Smooth muscle cell (in vitro differentiated cells): ENCODE measurements around the gene PIAS2. TPM values are rescaled to one million over a fixed set of nuclear protein-coding genes. Genes with fewer than 3 reads are reported as not detected.

Source experiments
- DNase-seq: peaks from one replicate; lab custom pipeline; 2025; ENCODE audit not compliant: unreplicated experiment; lab: John Stamatoyannopoulos, UW
- H2AFZ ChIP-seq: fragments of 200-600 bp; sonication (generic); 2 replicates; pipeline ENCODE4 v1.6.0; 2016; ENCODE audit warnings: antibody characterized with exemption, low read depth, mild to moderate bottlenecking
- H3F3A ChIP-seq: fragments of 200-600 bp; sonication (generic); 2 replicates; pipeline ENCODE4 v1.6.0; 2017; ENCODE audit warnings: antibody characterized with exemption, low read depth
- H3K27ac ChIP-seq: fragments of 200-600 bp; sonication (generic); 2 replicates; pipeline ENCODE4 v1.5.1; 2016; ENCODE audit warnings: low read depth, mild to moderate bottlenecking
- H3K27me3 ChIP-seq: fragments of 200-600 bp; sonication (generic); 2 replicates; pipeline ENCODE4 v1.6.1; 2016; ENCODE audit warnings: low read depth, mild to moderate bottlenecking
- H3K36me3 ChIP-seq: fragments of 200-600 bp; sonication (generic); 2 replicates; pipeline ENCODE4 v1.5.1; 2016; ENCODE audit warnings: low read depth
- H3K4me1 ChIP-seq: fragments of 200-600 bp; sonication (generic); 2 replicates; pipeline ENCODE4 v1.5.1; 2016; ENCODE audit warnings: low read depth
- H3K4me2 ChIP-seq: fragments of 200-600 bp; sonication (generic); 2 replicates; pipeline ENCODE4 v1.6.0; 2016; ENCODE audit warnings: mild to moderate bottlenecking
- H3K4me3 ChIP-seq: fragments of 200-600 bp; sonication (generic); 2 replicates; pipeline ENCODE4 v1.5.1; 2016; ENCODE audit warnings: mild to moderate bottlenecking
- H3K79me2 ChIP-seq: fragments of 200-600 bp; sonication (generic); 2 replicates; pipeline ENCODE4 v1.6.0; 2016; ENCODE audit warnings: low read depth, mild to moderate bottlenecking
- H3K9ac ChIP-seq: fragments of 200-600 bp; sonication (generic); 2 replicates; pipeline ENCODE4 v1.6.0; 2016; ENCODE audit warnings: low read depth
- H3K9me3 ChIP-seq: fragments of 200-600 bp; sonication (generic); replicated peaks from 2 replicates; pipeline ENCODE4 v1.5.1; 2016; ENCODE audit warnings: low read depth
- H4K20me1 ChIP-seq: fragments of 200-600 bp; sonication (generic); 2 replicates; pipeline ENCODE4 v1.6.0; 2016; ENCODE audit warnings: low read depth
- CTCF ChIP-seq: fragments of 200-600 bp; sonication (generic); IDR thresholded peaks from 2 replicates; pipeline ENCODE4 v1.5.1; 2017; ENCODE audit warnings: borderline replicate concordance, mild to moderate bottlenecking, antibody characterized with exemption; ENCODE audit not compliant: insufficient read depth, poor library complexity, severe bottlenecking
- WGBS: methylation state at CpG from one replicate; pipeline ENCODE4 v1.1.7; 2016; ENCODE audit warnings: low lambda C conversion rate; 5-methylcytosine and 5-hydroxymethylcytosine counted together
- polyA plus RNA-seq: library from polyadenylated mRNA; unstranded; fragments of >200 nt; fragmentation: Nextera tagmentation; extraction: Ambion mirVana; gene quantifications from 2 replicates; pipeline ENCODE4 v1.2.1, GENCODE V29; 2016
- total RNA-seq: library from RNA; depleted of rRNA; stranded (reverse); fragments of >200 nt; gene quantifications from 2 replicates; pipeline ENCODE4 v1.2.3, GENCODE V29; 2014

PIAS2 gene
- total and polyA plus RNA-seq, 2 experiments from 2014 or later, result 15.7 to 26.6 TPM

GRCh38 chr18:46942646-46943045 is 25.3 kb upstream of the PIAS2 start:
- Histone ChIP-seq H3K4me2 (no peak overlapping the region), H3K9me3 (no peaks in the 10 kb centered on the region), H3K9ac (no peak overlapping the region), H3K27me3 (no peaks in the 10 kb centered on the region), H3K36me3 (no peaks in the 10 kb centered on the region), H3K79me2 (no peaks in the 10 kb centered on the region), H4K20me1 (no peaks in the 10 kb centered on the region), H2AFZ (no peak overlapping the region), H3K4me3 (no peak overlapping the region), H3F3A (peaks cover 2% of the 10 kb centered on the region), H3K27ac (no peak overlapping the region), H3K4me1 (peaks cover 6% of the 10 kb centered on the region)
- 93% methylated on average over 2 of the region's 2 CpGs for WGBS
- no peak for TF ChIP-seq CTCF
- DNase-seq, result no peak

GRCh38 chr18:46939998-46940571 is 22.8 kb upstream of the PIAS2 start:
- H3K27me3 ChIP-seq, result no peaks in the 10 kb centered on the region
- no peak overlapping the region for H3K9ac ChIP-seq
- H3K4me3 ChIP-seq, result no peak overlapping the region
- WGBS, result 93% methylated on average over 1 of the region's 1 CpG
- peaks cover 2% of the 10 kb centered on the region for H3F3A ChIP-seq
- no peaks in the 10 kb centered on the region for H3K79me2 ChIP-seq
- no peak overlapping the region for H3K4me2 ChIP-seq
- peaks cover 6% of the 10 kb centered on the region for H3K4me1 ChIP-seq
- DNase-seq, result no peak
- H2AFZ ChIP-seq, result no peak overlapping the region
- no peaks in the 10 kb centered on the region for H4K20me1 ChIP-seq
- no peaks in the 10 kb centered on the region for H3K9me3 ChIP-seq
- H3K36me3 ChIP-seq, result no peaks in the 10 kb centered on the region
- peak overlapping the region; percentile 49 for H3K27ac ChIP-seq
- TF ChIP-seq CTCF, result no peak

- Histone ChIP-seq H3F3A (peaks cover 2% of the 10 kb centered on the region), H3K9ac (no peak overlapping the region), H3K27ac (peak overlapping the region; percentile 49), H3K4me1 (peaks cover 6% of the 10 kb centered on the region), H3K9me3 (no peaks in the 10 kb centered on the region), H2AFZ (no peak overlapping the region), H4K20me1 (no peaks in the 10 kb centered on the region), H3K4me2 (peak overlapping the region; percentile 30), H3K27me3 (no peaks in the 10 kb centered on the region), H3K79me2 (no peaks in the 10 kb centered on the region), H3K4me3 (no peak overlapping the region), H3K36me3 (no peaks in the 10 kb centered on the region)
- WGBS, result 83% methylated on average over 1 of the region's 1 CpG
- no peak for DNase-seq
- no peak for TF ChIP-seq CTCF
Observed at GRCh38 chr18:46939337-46939963, 22.1 kb upstream of the PIAS2 start.

- H3K36me3 ChIP-seq, result no peaks in the 10 kb centered on the region
- TF ChIP-seq CTCF, result no peak
- DNase-seq, result no peak
- peaks cover 14% of the 10 kb centered on the region for H3K4me1 ChIP-seq
- no peaks in the 10 kb centered on the region for H3K27me3 ChIP-seq
- WGBS, result 92% methylated on average over 1 of the region's 1 CpG
- H3K4me3 ChIP-seq, result no peak overlapping the region
- H3K9ac ChIP-seq, result no peak overlapping the region
- H3F3A ChIP-seq, result no peaks in the 10 kb centered on the region
- H3K79me2 ChIP-seq, result peaks cover 10% of the 10 kb centered on the region
- H4K20me1 ChIP-seq, result peaks cover 4% of the 10 kb centered on the region
- H2AFZ ChIP-seq, result no peak overlapping the region
- H3K9me3 ChIP-seq, result no peaks in the 10 kb centered on the region
- H3K27ac ChIP-seq, result no peak overlapping the region
- H3K4me2 ChIP-seq, result no peak overlapping the region
Observed at GRCh38 chr18:46920653-46921052, 3.3 kb upstream of the PIAS2 start.
